CD1c-positive myeloid dendritic cell (primary cell): ENCODE data around the gene RMND5B.
"Not testable (repeated sequence)": the region's sequence is repeated elsewhere in the genome, so short reads cannot be mapped to it uniquely, and the experiment has no call there.

Experiments
- DNase-seq: peaks from one replicate; pipeline ENCODE4 v3.0.0-alpha.2; 2016; ENCODE audit errors: extremely low spot score

Gene RMND5B, protein sequence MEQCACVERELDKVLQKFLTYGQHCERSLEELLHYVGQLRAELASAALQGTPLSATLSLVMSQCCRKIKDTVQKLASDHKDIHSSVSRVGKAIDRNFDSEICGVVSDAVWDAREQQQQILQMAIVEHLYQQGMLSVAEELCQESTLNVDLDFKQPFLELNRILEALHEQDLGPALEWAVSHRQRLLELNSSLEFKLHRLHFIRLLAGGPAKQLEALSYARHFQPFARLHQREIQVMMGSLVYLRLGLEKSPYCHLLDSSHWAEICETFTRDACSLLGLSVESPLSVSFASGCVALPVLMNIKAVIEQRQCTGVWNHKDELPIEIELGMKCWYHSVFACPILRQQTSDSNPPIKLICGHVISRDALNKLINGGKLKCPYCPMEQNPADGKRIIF

DNA sequence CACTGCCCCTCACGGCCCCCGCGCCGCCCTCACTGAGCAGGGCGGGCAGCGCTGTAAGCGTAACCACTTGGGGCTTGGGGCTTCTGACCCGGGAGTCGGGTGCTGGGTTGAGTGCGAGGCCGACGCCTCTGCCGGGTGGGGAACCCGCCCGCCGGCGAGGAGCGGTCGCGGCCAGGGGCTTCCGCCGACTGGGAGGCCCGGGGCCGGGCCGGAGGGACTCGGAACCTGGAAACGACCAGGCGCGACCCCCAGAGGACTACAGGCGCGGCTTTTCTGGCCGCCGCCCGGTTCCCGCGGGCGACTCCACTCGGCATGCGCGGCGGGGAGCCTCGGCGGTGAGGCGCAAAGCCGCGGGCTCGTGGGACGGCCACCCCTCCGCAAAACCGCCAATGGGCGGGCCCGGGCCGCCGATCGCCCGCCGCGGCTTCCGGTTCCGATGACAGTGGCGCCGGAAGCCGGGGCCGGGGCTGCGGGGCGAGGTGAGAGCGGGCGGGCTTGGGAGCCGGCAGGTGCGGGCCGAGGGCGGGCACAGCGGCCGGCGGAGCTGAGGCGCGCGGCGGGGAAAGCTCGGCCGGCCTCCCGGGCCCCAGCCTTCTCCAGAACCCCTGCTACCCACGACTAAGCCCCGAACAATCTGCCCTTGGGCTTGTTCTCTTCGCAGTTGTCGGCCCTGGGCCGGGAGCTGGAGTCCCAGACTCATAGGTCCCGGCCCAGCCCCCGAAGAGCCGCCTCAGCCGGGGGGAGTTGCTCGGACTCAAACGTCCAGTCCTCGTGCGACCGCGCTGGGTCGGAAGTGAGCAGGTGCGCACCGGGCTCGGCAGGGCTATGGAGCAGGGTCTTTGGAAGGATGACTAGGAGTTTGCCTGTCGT, at the start of gene RMND5B:
TSS of gene RMND5B (plus strand) at position 439 of the 870 bp plus-strand sequence. CDS start 7,106 bp downstream, outside the sequence.
- peak; percentile 90 for DNase-seq

DNA sequence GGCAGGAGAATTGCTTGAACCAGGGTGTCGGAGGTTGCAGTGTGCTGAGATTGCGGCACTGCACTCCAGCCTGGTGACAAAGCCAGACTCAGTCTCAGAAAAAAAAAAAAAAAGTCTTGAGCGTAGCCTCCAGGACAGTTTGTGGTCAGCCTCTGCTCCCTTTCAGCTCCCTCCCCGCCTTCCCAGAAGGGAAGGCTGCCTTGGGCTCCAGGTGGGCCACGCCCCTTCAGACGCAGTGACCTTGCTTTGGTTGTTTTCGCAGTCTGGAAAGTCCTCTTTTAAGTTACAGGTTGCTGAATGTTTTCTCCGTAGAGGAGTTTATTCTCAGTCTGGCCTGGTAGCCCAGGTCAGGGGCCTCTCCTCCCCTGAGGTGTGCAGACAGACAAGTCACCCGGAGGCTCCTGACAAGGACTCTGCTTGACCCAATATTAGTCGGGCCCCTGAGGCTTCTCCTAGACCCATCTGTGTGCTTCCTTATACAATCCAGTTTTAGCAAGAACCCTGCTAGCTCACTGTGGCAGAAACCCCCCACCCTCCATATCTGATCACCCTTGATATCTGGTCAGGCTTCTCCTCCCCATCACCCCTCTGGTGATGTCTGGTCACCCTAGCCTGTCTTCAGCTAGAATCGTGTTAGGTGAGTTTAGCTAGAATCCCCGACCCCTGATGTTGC, 49.1 kb upstream of the RMND5B start:
- DNase-seq, result no peak

DNA sequence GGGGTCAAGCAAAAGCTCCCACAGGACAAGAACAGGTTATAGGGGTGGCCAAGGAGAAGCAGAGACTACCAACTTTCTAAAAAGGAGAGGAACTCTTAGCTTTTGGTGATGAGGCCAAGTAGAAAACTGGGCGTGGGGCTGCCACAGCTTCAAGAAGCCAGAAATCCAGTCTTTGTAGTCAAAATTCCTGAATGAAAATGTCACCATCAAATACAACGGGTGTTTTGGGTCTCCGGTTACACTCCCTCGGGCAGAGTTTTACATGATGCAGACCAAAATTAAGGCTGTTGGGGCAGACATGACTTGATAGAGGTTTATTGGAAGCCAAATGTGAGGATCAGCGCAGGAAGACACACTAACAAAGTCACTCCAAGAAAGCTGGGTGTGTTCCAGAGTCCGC, 46.9 kb upstream of the RMND5B start:
- DNase-seq, result no peak

DNA sequence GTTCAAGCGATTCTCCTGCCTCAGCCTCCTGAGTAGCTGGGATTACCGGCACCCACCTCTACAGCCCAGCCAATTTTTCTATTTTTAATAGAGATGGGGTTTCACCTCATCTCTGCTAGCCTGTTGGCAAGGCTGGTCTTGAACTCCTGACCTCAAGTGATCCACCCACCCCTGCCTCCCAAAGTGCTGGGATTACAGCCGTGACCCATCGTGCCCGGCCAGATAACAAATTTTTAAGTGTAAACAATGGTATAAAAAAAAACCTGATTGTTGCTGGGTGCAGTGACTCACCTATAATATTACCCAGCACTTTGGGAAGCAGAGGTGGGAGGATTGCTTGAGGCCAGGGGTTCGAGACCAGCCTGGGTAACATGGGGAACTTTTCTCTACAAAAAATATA, 45.5 kb upstream of the RMND5B start:
- DNase-seq, result no peak

DNA sequence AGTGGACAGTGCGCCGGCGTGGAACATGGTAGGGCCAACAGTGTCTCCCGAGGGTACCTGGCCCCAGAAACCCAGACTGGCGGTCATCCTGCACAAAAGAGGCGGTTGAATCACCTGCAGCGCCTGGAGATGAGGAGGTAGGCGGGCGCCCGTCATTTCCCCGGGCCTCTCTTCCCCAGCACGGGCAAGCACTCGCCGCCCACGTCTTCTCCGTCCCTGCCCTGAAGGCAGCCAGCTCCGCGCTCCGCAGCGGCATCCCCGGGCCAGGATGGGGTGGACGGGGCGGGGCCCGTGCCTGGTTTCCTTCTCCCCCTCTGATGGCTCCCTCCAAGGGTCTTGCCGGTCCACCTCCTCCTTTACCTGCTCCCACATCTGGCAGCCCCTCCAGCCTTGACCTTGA, 44.5 kb upstream of the RMND5B start:
- no peak for DNase-seq

DNA sequence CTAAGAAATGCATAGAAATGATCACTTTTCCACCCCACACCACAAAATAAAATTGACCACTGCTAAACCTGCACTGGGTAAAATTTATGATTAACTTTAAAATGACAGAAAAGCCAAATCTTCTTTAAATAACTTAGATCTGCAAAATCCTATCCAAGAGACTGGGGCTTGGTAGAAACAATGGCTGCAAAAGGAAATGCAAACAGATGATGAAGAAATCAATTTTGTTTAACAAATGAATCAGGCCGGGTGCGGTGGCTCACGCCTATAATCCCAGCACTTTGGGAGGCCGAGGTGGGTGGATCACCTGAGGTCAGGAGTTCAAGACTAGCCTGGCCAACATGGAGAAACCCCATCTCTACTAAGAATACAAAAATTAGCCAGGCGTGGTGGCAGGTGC, 43.6 kb upstream of the RMND5B start:
- not testable (repeated sequence) for DNase-seq

DNA sequence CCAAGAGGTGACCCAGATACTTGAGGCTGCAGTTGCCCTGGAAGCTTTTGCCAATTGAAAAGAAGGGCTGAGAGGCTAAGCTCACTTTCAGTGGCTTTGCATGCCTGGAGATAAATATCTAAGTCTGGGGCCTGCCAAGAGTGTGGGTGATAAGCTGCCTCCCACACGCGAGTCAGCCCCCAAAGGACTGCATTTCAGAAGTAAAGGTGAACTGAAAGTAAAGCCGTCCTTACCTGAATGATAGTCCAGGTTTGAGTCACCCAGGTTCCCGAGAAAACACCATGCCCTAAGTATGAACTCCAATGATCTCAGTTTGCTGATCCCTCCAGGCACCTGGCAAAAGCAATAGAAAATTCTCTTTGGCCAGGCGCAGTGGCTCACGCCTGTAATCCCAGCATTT, 40.0 kb upstream of the RMND5B start:
- DNase-seq, result no peak

DNA sequence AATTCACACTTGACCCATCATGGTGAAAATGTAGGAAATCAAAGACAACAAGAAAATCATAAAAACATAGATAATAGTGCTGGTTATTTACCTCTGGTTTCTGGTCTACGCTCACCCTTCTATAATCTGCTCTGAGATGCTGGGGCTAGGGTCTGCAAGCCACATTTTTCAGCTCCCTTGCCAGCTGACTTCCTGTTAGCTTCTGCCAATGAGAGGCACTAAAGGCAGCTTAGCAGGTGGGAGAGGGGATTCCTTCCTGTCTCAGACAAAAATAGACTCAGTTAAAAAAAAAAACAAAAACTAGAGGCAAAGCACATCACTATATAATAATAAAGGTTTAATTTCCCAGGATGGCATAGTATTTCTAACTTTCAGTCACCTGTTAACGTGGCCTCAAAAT, 37.7 kb upstream of the RMND5B start:
- DNase-seq, result no peak

DNA sequence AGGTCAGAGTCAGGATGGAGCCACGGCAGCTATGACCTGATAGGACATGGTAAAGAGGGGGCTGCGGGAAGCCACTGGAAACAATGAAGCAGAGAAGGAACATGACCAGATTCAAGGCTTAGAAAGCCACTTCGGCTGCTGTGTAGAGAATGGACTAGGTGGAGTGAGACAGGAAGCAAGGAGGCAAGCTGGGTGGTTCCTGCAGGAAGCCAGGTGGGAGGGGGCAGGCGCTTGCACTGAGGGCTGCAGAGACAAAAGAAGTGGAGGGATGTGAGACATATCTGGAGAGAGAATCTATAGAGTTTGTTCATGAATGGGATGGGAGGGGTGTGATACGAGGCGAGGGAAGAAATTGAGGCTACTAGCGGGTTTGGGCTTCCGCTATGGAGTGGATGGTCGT, 36.5 kb upstream of the RMND5B start:
- no peak for DNase-seq

DNA sequence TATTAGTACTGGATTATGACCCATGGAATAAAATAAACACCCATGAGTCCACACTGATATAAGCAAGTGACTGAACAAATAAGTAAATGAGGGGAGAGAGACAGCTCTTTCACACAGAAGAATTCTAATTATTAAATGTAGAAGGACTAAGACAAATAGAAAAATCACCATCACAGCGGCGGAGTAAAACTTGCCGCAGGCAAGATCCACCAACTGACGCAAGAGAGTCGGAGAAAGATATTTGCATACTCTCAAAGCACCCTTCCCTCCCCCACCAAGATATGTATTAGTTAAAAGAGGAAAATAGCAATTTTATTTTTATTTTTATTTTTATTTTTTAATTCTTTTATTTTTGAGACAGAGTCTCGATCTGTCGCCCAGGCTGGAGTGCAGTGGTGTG, 32.1 kb upstream of the RMND5B start:
- DNase-seq, result no peak

DNA sequence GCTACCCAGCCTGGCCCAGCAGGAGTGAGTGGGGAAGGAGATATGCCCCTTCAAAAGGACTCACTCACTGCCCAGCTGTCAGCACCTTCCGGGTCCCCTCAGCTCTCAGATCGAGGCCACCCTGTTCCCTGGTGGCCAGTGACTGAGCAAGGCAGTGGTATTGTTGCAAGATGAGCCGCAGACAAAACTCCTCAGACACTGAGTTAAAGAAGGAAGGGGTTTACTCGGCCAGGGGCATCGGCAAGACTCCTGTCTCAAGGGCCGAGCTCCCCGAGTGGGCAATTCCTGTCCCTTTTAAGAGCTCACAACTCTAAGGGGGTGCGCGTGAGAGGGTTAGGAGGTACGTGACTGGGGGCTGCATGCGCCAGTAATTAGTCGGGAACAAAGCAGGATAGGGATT, 27.2 kb upstream of the RMND5B start:
- DNase-seq, result no peak

DNA sequence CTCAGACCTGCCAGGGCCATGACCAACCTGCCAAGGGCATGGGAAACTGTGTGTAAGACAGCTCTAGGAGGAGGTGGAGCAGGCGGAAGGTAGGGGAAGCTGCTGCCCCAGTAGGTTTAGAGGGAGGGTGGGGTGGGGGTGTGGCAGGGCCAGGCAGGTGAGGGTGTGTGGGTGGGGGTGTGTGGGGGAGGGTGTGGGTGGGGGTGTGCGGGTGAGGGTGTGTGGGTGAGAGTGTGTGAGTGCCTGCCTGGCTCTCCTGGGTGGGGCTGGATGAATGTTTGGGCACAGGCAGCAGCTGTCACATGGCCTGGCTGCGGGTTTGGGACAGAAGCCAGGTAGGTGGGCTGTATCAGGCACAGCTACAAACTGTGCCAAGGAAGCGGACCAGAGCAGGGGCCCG, 26.3 kb upstream of the RMND5B start:
- DNase-seq, result no peak

DNA sequence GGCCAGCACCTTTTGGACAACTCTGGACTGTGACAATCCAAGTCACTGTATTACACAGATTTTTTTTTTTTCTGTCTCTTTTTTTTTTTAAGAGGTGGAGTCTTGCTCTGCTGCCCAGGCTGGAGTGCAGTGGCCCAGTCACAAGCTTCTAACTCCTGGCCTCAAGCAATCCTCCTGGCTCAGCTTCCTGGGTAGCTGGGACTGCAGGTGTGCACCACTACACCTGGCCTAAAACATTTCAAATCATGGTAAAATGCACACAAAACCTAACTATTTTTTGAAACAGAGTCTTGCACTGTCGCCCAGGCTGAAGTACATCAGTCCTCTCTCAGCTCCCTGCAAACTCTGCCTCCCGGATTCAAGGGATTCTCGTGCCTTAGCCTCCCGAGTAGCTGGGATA, 24.7 kb upstream of the RMND5B start:
- no peak for DNase-seq

DNA sequence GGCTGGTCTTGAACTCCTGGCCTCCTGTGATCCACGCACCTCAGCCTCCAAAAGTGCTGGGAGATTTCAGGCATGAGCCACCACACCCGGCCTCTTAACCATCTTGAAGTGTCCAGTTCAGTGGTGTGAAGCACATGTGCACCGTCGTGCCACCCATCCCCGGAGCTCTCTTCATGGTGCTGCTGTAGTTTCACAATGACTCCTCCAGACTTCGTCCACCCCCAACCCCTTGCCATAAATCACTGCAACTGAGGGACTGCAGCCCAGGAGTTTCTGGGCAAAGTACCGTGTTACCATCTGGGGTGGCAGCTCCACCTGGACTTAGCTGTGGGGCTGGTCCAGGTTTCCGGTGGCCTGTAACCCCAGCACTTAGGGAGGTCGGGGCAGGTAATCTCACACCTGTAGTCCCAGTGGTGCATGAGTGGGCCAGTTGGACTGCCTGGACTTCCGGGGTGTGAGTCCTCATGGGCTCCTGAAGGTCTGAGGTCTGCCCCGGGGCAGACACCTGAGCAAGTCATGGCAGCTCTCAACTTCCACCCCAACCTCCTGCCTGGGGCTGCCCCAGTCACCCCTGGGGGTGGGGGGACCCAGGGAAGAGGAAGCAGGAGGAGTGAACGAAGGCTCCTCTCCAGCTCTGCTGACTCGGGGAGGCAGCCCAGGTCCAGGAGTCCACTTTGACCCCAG, 24.1 kb upstream of the RMND5B start:
- DNase-seq, result no peak

DNA sequence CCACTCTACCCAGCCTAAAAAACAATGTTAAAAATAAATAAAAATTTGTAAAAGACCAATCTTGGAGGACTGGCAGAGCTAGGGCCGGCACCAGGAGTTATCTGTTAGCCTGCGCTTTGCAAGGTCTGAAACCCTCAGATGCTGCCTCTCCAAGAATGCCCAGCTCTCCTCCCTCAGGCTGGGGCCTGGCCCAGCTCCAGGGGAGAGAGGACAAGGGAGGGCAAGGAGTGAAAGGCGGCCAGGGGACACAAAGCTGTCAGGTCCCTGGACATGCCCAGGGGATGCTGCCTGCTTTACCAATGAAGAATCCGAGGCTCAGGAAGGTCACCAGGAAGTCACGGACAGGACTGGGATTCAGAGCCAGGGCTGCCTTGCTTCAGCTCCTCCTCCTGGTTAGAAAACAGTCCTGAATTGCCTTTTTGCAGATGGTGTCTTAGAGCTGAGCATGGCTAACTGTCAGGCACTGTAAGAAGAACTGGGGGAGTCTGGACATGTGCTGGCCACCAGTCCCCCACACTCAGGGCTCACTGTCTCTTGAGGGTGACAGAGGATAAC, 23.0 kb upstream of the RMND5B start:
- DNase-seq, result no peak

DNA sequence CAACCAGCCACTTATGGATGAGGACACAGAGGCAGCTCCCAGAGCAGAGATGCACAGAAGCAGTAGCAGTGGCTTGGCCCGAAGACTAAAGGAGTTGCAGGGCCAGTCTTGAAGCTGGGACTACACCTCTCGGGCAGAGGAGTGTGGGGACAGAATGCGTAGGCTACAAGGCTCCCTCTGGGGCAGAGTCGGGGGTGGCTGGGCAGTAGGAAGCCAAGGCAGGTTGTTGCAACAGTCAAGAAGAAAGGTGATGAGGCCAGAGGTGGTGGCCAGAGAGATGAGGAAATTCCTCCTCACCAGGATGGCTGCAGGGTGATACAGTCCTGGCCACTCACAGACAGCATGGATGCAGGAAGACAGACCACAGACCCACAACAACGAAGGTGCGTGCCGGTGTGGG, 22.4 kb upstream of the RMND5B start:
- DNase-seq, result no peak

DNA sequence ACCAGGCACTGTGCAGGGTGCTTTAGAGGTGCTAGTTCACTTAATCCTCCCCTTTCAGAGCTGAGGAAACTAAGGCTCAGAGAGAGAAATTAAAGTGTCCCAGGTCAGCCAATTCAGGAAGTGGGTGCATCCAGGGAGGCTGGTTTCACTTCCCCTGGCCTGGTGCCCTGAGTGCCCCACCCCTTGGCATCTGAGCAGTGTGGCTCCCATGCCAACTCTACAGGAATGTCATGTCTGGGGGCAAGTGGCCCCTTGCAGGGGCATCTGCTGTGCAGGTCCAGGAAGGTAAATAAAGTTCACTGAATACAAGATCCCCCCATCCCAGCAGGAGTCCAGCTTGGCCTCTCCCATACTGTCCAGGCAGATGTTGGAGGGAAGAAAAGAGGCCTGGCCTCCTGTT, 21.8 kb upstream of the RMND5B start:
- DNase-seq, result peak; percentile 70

DNA sequence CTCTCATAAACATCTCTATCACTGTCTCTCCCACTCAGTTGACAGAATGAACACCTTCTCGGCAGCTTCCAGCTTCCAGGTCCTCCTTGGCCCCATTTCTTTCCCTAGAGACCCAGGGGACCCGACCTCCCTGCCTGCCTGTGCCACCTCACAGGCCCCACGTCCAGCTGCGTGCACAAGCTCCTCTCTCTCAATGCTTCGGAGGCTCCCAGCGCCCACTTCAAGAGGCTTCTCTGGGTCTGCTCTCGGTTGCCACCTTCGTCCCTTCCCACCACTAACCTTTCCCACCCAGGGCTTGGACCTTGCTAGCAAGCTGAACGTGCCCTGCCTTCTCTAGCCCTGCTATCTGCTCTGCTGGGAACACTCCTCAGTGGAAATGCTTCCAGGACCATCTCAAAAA, 20.3 kb upstream of the RMND5B start:
- DNase-seq, result no peak

DNA sequence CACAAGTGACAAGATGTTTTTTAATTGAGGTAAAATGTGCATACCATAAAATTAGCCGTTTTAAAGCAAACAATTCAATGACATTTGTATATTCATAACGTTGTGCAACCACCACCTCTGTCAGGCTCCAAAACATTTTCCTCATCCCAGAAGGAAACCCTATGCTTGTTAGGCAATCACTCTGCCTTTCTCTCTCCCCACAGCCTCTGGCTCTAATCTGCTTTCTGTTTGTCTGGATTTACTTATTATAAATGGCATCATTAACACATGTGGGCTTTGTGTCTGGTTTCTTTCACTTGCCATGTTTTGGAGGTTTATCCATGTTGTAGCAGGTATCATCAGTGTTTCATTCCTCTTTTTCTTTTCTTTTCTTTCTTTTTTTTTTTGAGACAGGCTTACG, 18.9 kb upstream of the RMND5B start:
- DNase-seq, result no peak

DNA sequence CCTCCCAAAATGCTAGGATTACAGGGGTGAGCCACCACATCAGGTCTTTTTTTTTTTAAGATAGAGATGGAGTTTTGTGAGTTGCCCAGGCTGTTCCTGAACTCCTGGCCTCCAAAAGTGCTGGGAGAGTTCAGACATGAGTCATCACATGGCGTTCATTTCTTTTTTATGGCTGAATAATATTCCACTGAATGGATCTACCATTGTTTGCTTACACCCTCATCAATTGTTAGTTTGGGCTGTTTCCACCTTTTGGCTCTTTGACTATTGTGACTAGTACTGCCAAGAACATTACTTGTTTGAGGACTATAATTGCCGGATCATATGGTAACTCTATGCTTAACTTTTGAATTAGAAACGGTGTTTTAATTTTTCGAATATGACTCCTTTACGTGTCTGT, 18.3 kb upstream of the RMND5B start:
- no peak for DNase-seq

DNA sequence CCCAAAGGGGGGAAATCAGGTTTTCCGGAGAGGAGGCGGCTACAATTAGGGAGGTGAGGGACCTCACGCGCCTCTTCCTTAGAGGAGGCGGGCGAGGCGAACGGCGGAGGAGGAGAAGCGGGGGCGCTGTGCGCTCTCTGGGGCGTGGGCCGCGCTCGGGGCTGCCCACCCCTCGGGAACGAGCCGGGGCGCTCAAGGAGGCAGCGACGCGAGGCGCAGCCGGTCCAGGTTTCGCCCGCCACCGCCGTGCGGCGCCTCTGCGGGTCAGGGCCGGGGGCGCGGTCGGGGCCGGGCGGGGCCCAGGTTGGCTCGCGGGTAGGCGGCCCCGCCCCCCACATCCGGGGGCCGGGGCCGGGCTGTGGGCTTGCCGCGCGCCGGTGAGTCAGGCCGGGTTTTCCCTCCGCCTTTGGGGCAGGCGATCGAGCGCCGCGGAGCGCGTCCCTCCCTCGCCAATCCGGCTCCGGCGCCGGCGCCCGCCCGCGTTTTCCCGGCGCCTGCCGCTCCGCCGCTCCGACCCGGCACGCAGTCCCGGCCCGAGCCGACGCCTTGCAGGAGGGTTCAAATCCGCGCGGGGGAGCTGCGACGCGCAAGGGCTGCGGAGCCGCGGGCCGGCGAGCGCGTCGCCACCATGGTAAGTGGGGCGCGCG, 17.6 kb upstream of the RMND5B start, which contains the start of gene N4BP3:
TSS of gene N4BP3 (plus strand) at position 392 of the 647 bp plus-strand sequence. CDS start 6,052 bp downstream, outside the sequence.
- peak; percentile 67 for DNase-seq
